Measurements from ENCODE around the gene PRM3. TPM values are rescaled to one million over a fixed set of nuclear protein-coding genes. Genes with fewer than 3 reads are reported as not detected.
A peak's percentile ranks its signal among the peaks of the same experiment; 100 is the strongest.

The PRM3 gene
- total RNA-seq, 4 donors from 2014 or later = not detected

- in situ Hi-C loops (cut with MboI; ENCODE audit: low pct_ligation_motif_present in 1 of 4, low pct_unique_long_range_greater_than_20kb in 1 of 4, low sequenced_read_pairs in 3 of 4) = no loop called here
- intact Hi-C loops (cut with DNase I; ENCODE audit: low total_unique reads) = no loop called here
- H3K27ac ChIP-seq = peak overlapping the region; percentile 50 to 59 (median 54)
Measured at GRCh38 chr16:11233727-11234376, 39.6 kb downstream of the PRM3 start.

GRCh38 chr16:11232852-11233726 lies 40.3 kb downstream of the PRM3 start:
- peak; percentile 73 for DNase-seq
- H3K4me3 ChIP-seq = no peak overlapping the region
- in situ Hi-C loops (cut with MboI; ENCODE audit: low pct_ligation_motif_present in 1 of 4, low pct_unique_long_range_greater_than_20kb in 1 of 4, low sequenced_read_pairs in 3 of 4) = no loop called here

More at GRCh38 chr16:11233727-11234376, 39.6 kb downstream of the PRM3 start:
- H3K4me1 ChIP-seq = peaks cover 0 to 11% (median 5%) of the 10 kb centered on the region in 4 donors
- H3K27me3 ChIP-seq = no peaks in the 10 kb centered on the region
- WGBS, 2 donors (ENCODE audit: low coverage in 1 of 2) = 74% methylated on average over 8 of the region's 8 CpGs; no CpG with 5 or more reads in 1 of the 2 donors
- no peaks in the 10 kb centered on the region for H3K36me3 ChIP-seq
- TF ChIP-seq, protein P1, sequence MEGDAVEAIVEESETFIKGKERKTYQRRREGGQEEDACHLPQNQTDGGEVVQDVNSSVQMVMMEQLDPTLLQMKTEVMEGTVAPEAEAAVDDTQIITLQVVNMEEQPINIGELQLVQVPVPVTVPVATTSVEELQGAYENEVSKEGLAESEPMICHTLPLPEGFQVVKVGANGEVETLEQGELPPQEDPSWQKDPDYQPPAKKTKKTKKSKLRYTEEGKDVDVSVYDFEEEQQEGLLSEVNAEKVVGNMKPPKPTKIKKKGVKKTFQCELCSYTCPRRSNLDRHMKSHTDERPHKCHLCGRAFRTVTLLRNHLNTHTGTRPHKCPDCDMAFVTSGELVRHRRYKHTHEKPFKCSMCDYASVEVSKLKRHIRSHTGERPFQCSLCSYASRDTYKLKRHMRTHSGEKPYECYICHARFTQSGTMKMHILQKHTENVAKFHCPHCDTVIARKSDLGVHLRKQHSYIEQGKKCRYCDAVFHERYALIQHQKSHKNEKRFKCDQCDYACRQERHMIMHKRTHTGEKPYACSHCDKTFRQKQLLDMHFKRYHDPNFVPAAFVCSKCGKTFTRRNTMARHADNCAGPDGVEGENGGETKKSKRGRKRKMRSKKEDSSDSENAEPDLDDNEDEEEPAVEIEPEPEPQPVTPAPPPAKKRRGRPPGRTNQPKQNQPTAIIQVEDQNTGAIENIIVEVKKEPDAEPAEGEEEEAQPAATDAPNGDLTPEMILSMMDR (IDR thresholded peaks at IDR 0.05) = no peak
- TF ChIP-seq POLR2A (IDR thresholded peaks at IDR 0.05) (no peak), POLR2AphosphoS5 (IDR thresholded peaks at IDR 0.05) (no peak), EP300 (IDR thresholded peaks at IDR 0.05; ENCODE audit: low read depth) (no peak)
- DNase-seq = peak; percentile 34
- no peak overlapping the region for H3K4me3 ChIP-seq
- no peaks in the 10 kb centered on the region for H3K9me3 ChIP-seq

GRCh38 chr16:11232302-11232851 lies 41.1 kb downstream of the PRM3 start:
- no peak for TF ChIP-seq EP300 (IDR thresholded peaks at IDR 0.05; ENCODE audit: low read depth)
- no peak for TF ChIP-seq POLR2A (IDR thresholded peaks at IDR 0.05)
- no peak for TF ChIP-seq POLR2AphosphoS5 (IDR thresholded peaks at IDR 0.05)
- TF ChIP-seq, protein P1 (IDR thresholded peaks at IDR 0.05) = no peak
- H3K36me3 ChIP-seq = no peaks in the 10 kb centered on the region
- H3K4me1 ChIP-seq = peaks cover 0 to 11% (median 5%) of the 10 kb centered on the region in 4 donors
- in situ Hi-C loops (cut with MboI; ENCODE audit: low pct_ligation_motif_present in 1 of 4, low pct_unique_long_range_greater_than_20kb in 1 of 4, low sequenced_read_pairs in 3 of 4) (no loop called here), intact Hi-C loops (cut with DNase I; ENCODE audit: low total_unique reads) (no loop called here)
- 90 to 97% methylated on average over 1 to 2 of the region's 3 CpGs for WGBS, 2 donors (ENCODE audit: low coverage in 1 of 2)
- no peaks in the 10 kb centered on the region for H3K27me3 ChIP-seq
- no peak overlapping the region for H3K4me3 ChIP-seq
- DNase-seq = no peak
- peak overlapping the region; percentile 50 to 59 (median 54) for H3K27ac ChIP-seq
- no peaks in the 10 kb centered on the region for H3K9me3 ChIP-seq

More at GRCh38 chr16:11232852-11233726, 40.3 kb downstream of the PRM3 start:
- no peaks in the 10 kb centered on the region for H3K9me3 ChIP-seq
- WGBS, 2 donors (ENCODE audit: low coverage in 1 of 2) = 43 to 59% methylated on average over 15 to 35 of the region's 35 CpGs
- H3K27me3 ChIP-seq = no peaks in the 10 kb centered on the region
- peaks cover 0 to 11% (median 5%) of the 10 kb centered on the region in 4 donors for H3K4me1 ChIP-seq
- H3K36me3 ChIP-seq = no peaks in the 10 kb centered on the region
- intact Hi-C loops (cut with DNase I; ENCODE audit: low total_unique reads) = no loop called here
- peak overlapping the region; percentile 50 to 59 (median 54) for H3K27ac ChIP-seq
- TF ChIP-seq POLR2AphosphoS5 (IDR thresholded peaks at IDR 0.05) (peak in 1 of 3 donors; percentile 38), POLR2A (IDR thresholded peaks at IDR 0.05) (peak; percentile 37), EP300 (IDR thresholded peaks at IDR 0.05; ENCODE audit: low read depth) (no peak)

GRCh38 chr16:11231367-11231970 lies 42.0 kb downstream of the PRM3 start:
- in situ Hi-C loops (cut with MboI; ENCODE audit: low pct_ligation_motif_present in 1 of 4, low pct_unique_long_range_greater_than_20kb in 1 of 4, low sequenced_read_pairs in 3 of 4) (no loop called here), intact Hi-C loops (cut with DNase I; ENCODE audit: low total_unique reads) (no loop called here)
- WGBS, 2 donors (ENCODE audit: low coverage in 1 of 2) = 73 to 83% methylated on average over 2 to 10 of the region's 10 CpGs
- no peak for TF ChIP-seq POLR2A (IDR thresholded peaks at IDR 0.05)
- TF ChIP-seq EP300 (IDR thresholded peaks at IDR 0.05; ENCODE audit: low read depth) = no peak
- no peak for TF ChIP-seq POLR2AphosphoS5 (IDR thresholded peaks at IDR 0.05)
- TF ChIP-seq, protein P1 (IDR thresholded peaks at IDR 0.05) = no peak
- Histone ChIP-seq H3K27me3 (no peaks in the 10 kb centered on the region), H3K36me3 (no peaks in the 10 kb centered on the region), H3K4me1 (peaks cover 0 to 11% (median 5%) of the 10 kb centered on the region in 4 donors), H3K4me3 (no peak overlapping the region), H3K27ac (no peak overlapping the region), H3K9me3 (no peaks in the 10 kb centered on the region)
- DNase-seq = no peak
